Cortex of kidney (tissue), 1 donor: ENCODE results near the gene PRKCH.

Experiments used
- DNase-seq: peaks from one replicate; lab custom pipeline; 2025; lab: John Stamatoyannopoulos, UW

The PRKCH gene

GRCh38 chr14:61337893-61338292 lies 16.5 kb downstream of the PRKCH start:
- DNase-seq: no peak

- no peak for DNase-seq
Observed at GRCh38 chr14:61338457-61338856, 17.1 kb downstream of the PRKCH start.

DNA sequence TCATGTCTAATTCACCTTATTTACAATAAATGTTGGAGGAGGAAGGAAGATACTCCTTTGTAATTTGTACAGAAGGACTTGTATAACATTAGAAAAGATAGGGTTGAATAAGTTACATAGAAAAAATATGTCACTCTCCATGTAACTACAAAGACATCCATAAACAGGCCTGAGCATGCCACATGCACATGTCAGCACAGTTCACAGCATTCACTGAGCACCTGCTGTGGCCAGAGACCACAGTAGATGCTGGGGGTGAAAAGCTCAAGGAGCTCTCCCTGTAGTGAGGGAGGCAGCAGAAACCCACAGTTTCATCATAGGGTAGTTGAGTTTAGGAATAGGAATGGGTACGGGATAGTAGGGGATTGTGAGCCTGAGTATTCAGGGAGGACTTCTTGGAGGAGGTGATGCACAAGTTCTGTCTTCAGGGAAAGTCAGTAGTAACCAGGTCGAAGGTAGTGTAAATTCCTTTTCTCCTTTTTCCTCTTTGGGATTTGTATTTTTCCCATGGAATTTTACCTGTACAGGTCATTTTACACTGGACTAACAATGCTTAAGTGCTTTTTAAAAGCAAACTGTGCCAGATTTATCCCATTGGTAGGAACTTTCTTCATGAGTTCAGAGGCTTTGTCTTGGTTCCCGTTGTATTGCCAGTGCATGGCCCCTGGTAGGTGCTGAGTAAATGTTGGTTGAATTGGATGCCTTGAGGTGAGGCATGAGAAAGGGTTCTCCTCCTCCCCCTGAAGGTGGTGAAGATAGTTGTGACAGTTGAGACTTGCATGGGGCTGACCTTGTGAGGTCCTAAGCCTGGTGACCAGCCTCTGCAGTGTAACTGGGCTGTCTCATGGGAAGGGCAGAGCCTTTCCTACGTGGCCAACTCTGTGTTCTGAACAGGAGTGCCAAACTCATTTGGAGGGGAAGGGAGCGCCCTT lies 20.2 kb downstream of the PRKCH start:
- DNase-seq: no peak

GRCh38 chr14:61342486-61342885 lies 21.1 kb downstream of the PRKCH start:
- DNase-seq: no peak

- no peak for DNase-seq
Observed at GRCh38 chr14:61342932-61343331, 21.6 kb downstream of the PRKCH start.

DNA sequence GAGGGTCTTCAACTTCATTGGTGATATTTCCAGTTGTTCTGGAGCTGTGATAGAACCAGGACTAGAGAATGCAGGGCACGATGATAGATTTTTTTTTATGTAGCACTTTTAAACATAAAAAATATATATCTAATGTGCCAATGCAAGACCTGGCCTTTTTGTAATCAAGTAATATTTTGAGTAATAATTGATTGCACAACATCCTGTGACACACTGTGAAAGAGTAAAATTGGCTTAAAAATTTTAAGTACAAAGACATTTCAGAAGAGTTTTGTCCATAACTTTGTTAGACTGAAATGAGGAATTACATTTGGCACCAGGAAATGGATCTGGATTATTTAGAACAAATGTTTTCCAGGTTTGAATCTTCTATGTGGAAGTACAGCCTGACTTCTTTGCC lies 22.1 kb downstream of the PRKCH start:
- DNase-seq: no peak

DNA sequence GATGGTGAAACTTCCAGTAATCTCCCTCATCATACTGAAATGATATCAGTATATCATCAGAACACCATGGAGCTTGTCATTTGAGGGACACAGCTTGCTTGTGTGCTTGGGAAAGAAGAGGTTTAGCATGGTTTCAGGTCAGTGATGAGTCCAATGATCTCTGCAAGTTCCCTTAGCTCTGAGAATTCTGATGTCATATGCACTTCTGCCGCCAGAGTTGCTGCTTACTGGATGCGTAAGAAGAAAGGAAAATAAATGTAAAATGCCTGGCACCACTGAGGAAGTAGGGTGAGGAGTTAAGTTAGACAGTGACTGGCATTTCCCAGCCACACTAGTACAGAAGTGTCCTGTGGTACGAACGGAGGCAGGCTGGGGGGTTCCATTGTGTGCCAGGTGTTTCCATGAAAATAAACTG lies 22.6 kb downstream of the PRKCH start:
- no peak for DNase-seq

- no peak for DNase-seq
Observed at GRCh38 chr14:61344437-61345150, 23.2 kb downstream of the PRKCH start.

- DNase-seq: no peak
Observed at GRCh38 chr14:61345151-61345482, 23.7 kb downstream of the PRKCH start.

DNA sequence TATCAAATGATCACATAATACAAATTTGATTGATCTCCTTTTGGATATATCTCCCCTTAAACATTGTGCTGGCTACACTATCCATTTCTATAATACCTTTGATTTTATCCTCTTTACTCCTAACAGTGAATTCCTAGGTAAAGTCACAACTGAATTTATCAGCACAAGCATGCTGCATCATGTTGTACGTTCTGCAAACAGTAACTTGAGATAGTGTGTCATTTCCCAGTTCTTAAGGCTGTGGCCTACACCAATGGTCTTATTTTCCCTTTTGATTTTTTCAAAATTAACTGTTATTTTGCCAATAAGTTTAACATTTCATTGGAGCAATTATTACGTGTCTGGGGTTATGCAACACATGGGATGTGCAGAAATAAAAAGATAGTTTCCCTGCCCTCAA lies 24.8 kb downstream of the PRKCH start:
- no peak for DNase-seq

DNA sequence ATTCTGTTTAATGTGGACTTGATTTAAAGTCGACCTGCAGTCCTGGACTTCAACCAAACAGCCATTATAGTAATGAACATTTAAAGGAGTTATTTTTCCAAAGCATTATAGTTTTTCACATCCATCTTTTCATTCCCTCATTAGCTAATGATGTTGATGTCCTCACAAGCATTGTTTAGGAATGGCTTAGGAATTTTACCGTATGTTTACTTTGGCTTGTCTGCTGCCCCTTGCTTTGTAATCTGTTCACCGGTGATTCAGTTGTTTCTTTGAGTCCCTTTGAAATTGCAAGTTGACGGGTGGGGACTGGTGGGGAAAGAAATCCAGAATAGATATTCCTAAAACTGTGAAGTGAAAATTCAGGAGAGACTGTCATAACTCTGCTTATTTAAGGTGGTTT lies 25.4 kb downstream of the PRKCH start:
- DNase-seq: no peak

- DNase-seq: no peak
Observed at GRCh38 chr14:61347826-61348443, 26.6 kb downstream of the PRKCH start.

DNA sequence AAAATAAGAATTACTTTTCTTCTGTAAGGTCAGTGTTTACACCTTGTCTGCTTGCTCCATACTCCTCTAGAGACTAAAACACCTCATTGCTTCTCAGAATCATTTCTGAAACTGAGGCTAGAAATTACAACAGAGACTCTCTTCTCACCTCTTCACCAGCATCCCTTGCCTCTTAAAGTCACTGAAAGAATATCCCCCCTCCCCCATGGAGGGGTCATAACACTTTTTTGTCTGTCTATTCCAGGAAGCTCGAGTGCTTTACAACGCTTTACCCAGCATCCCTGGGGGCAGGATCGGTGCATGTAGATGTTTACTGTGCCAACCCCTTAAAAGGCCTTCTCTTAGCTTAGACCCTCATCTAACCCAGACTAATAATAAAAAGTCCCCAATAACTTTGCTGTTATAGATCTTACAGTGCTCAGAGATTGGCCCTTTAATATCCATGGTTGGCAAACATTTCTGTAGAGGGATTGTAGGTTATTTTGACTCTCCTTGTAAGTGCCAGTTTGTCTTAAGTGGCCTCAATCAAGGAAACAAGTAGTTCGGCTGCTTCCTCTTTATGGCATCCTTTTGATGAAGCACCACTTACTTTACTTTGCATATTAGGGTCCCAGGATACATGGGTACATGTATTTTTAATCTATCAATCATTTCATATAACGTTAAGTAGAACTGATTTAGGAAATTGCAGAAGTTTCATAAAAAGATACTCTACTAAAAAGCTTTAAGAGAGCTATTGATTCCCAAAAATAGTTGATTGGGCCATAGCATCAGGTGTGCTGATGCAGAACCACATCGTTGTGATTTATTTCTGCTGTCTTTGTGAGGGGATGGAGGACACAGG lies 29.3 kb downstream of the PRKCH start:
- DNase-seq: no peak

DNA sequence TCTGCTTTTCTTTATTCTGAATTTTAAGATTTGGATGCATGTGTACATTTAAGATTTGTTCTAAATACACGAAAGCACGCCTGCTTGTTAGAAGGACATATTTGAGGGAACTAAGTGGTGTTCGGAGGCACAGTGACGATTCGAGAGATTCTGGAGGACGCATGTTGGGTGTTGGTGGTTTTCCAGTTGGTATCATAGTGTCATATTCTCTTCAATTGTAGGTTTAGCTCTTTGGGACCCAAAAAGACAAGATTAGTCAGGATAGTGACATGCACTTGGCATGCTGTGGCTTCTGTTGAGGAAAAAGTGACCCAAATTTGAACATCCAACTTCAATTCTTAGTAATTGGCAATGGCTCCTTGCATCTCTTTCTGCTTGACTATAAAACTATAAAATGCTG lies 30.1 kb downstream of the PRKCH start:
- no peak for DNase-seq

- no peak for DNase-seq
Observed at GRCh38 chr14:61355892-61356325, 34.5 kb downstream of the PRKCH start.

- DNase-seq: no peak
Observed at GRCh38 chr14:61357123-61357522, 35.7 kb downstream of the PRKCH start.

DNA sequence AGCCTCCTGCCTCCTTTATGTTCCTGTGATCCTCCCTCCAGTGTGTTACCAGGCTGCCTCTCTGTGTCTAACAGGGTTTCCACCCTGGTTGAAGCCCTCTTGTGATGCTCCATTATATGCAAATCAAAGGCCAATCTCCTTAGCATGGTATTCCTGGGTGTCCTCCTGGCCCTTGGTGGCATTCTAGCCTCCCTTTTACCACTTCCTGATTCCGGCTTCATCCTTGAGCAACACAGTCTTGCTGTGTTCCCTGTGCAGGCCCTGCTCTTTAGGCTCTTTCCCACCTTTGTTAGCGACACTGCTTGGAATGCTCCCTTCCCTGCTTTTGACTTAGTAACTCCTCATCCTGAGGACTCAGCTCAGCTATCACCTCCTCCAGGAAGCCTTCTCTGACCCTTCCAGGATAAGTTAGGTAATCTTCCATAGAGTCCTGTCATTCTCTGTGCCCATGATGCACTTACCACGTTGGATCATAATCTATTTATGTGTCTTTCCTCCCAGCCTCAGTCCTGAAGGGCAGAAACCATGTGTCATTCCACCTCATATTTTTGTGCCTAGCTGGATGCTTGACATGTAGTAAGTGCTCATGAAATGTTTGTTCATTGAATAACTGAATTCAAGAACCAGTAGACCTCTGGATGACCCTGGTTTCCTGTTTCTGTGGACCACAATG lies 37.3 kb downstream of the PRKCH start:
- no peak for DNase-seq

DNA sequence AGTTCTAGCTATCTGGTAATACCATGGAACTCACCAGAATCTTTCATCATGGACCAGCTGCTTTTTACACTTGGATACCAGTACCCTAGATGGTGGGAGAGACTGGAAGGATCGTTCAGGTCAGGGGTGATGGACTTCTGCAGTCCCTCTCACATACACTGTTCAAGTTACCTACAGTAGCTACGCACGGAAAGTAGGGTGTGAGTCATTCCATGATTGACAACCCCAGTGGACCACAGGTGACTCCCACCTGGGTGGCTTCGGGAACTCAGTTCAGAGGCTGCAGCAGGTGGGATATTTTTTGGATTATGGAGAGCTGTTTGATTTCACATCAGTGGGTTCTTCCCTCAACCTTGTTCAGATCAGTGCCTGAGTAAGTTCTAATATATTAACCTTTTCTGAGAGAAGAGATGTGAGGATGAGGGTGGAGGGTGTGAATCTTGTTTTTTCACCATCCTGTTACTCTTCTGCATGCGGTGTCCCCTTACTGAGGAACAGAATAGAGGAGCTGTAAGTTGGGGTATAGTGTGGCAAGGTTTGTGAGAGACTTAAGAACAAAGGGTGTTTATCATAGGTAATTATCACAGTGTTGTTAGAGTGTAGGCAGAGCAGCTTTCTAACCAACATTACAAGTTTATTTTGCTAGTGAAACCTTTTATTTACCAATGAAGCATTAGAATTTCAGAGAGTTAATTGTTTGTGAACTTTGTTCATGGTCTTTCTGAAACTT lies 39.6 kb downstream of the PRKCH start:
- no peak for DNase-seq

DNA sequence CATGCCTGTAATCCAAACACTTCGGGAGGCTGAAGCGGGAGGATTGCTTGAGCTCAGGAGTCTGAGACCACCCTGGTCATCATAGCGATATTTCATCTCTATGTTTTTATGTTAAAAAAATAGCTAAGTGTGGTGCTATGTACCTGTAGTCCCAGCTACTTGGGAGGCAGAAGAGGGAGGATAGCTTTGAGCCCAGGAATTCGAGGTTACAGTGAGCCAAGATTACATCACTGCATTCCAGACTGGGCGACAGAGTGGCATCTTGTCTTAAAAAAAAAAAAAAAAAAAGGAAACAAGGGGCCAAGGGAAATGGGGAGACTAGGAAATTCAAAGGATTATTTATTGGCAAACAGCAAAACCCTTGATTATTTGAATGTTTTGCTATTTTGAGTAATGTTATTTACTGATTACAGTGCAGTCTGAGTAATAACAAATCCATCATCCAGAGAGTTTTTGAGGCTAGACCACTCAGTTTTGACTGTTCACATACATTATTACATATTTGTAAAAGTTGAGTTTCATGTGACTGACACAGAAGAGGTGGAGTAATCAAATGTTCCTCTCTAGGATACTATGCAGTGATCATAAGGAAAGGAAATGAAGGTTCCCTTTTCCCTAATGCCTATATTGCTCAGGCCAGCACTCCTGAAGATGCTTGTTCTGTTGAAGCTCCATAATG lies 40.8 kb downstream of the PRKCH start:
- no peak for DNase-seq

- DNase-seq: no peak
Observed at GRCh38 chr14:61364243-61364642, 42.9 kb downstream of the PRKCH start.
